IMR-90 (cell line): ENCODE results near the gene RPA3. TPM values are rescaled to one million over a fixed set of nuclear protein-coding genes. Genes with fewer than 3 reads are reported as not detected.

ENCODE experiments used
- ATAC-seq: fragments of 200-7000 bp; cut with Tn5 transposase; 2 replicates; pipeline ENCODE4 v1.9.1; 2020; ENCODE audit warnings: low read depth, mild to moderate bottlenecking, moderate library complexity
- BruUV-seq: library from RNA; stranded (reverse); fragments of 400-500 nt; replicated peaks from 2 replicates; lab custom pipeline; 2021; lab: Mats Ljungman, UMichigan
- CTCF ChIA-PET: fragments of 300-600 bp; formaldehyde crosslinking; extraction: SDS; loops from one replicate; lab custom pipeline; 2021; ENCODE audit warnings: antibody characterized with exemption; lab: Yijun Ruan, JAX
- POLR2A ChIA-PET: fragments of 300-600 bp; sonication (Branson Sonifier 250); formaldehyde crosslinking; loops from one replicate; lab custom pipeline; 2022; ENCODE audit warnings: antibody characterized with exemption; ENCODE audit not compliant: unreplicated experiment; lab: Charles Lee
- DNase-seq: peaks from one replicate; pipeline ENCODE4 v3.0.0; 2013
- H2AFZ ChIP-seq: replicated peaks from 2 replicates; pipeline ENCODE3; 2013; ENCODE audit warnings: low read length, mild to moderate bottlenecking; ENCODE audit not compliant: poor library complexity
- H2AK5ac ChIP-seq: 2 replicates; pipeline ENCODE4 v1.6.1; 2013; ENCODE audit warnings: low read depth, low read length, inconsistent platforms
- H2AK9ac ChIP-seq: replicated peaks from 2 replicates; pipeline ENCODE3; 2013; ENCODE audit warnings: mild to moderate bottlenecking, low read depth, low read length, moderate library complexity; ENCODE audit not compliant: poor library complexity
- H2BK120ac ChIP-seq: 2 replicates; pipeline ENCODE4 v1.6.1; 2013; ENCODE audit warnings: low read depth, low read length, inconsistent platforms
- H2BK15ac ChIP-seq: 3 replicates; pipeline ENCODE4 v1.6.1; 2013; ENCODE audit warnings: low read depth, low read length, inconsistent platforms
- H2BK20ac ChIP-seq: 2 replicates; pipeline ENCODE4 v1.6.1; 2013; ENCODE audit warnings: low read depth, mild to moderate bottlenecking, inconsistent platforms, low read length, moderate library complexity
- H2BK5ac ChIP-seq: 2 replicates; pipeline ENCODE4 v1.6.1; 2013; ENCODE audit warnings: mild to moderate bottlenecking, low read depth, low read length, inconsistent platforms; ENCODE audit not compliant: poor library complexity, severe bottlenecking
- H3K14ac ChIP-seq: replicated peaks from 2 replicates; pipeline ENCODE4 v1.6.1; 2013; ENCODE audit warnings: low read depth, low read length, inconsistent platforms
- H3K18ac ChIP-seq: 2 replicates; pipeline ENCODE4 v1.6.1; 2013; ENCODE audit warnings: low read depth, low read length, control low read depth
- H3K23ac ChIP-seq: 2 replicates; pipeline ENCODE4 v1.6.1; 2013; ENCODE audit warnings: low read depth, low read length, inconsistent platforms
- H3K27ac ChIP-seq: 2 replicates; pipeline ENCODE4 v1.5.1; 2013; ENCODE audit warnings: mild to moderate bottlenecking, control low read depth, low read length; ENCODE audit not compliant: insufficient read depth
- H3K27me3 ChIP-seq: 2 replicates; pipeline ENCODE4 v1.6.1; 2013; ENCODE audit warnings: low read length; ENCODE audit not compliant: control insufficient read depth, insufficient read depth
- H3K36me3 ChIP-seq: 2 replicates; pipeline ENCODE4 v1.6.1; 2013; ENCODE audit warnings: low read length, mixed read lengths; ENCODE audit not compliant: control insufficient read depth, insufficient read depth
- H3K4ac ChIP-seq: 2 replicates; pipeline ENCODE4 v1.6.1; 2013; ENCODE audit warnings: low read depth, low read length, inconsistent platforms
- H3K4me1 ChIP-seq: 2 replicates; pipeline ENCODE4 v1.6.1; 2013; ENCODE audit warnings: low read length, mixed read lengths; ENCODE audit not compliant: control insufficient read depth, insufficient read depth
- H3K4me2 ChIP-seq: 2 replicates; pipeline ENCODE4 v1.6.1; 2013; ENCODE audit warnings: low read depth, mild to moderate bottlenecking, control low read depth, low read length, moderate library complexity
- H3K4me3 ChIP-seq: 2 replicates; pipeline ENCODE4 v1.5.1; 2013; ENCODE audit warnings: low read depth, mild to moderate bottlenecking, control low read depth, low read length, moderate library complexity; ENCODE audit not compliant: insufficient read depth
- H3K56ac ChIP-seq: 2 replicates; pipeline ENCODE4 v1.6.1; 2013; ENCODE audit warnings: low read length, inconsistent platforms; ENCODE audit not compliant: insufficient read depth; ENCODE audit errors: extremely low read depth
- H3K79me1 ChIP-seq, 2 experiments: 2 replicates each; pipeline ENCODE4 v1.6.1; 2013; ENCODE audit warnings: low read length in 2 of 2, inconsistent platforms in 1 of 2, low read depth in 1 of 2
- H3K9ac ChIP-seq: 2 replicates; pipeline ENCODE4 v1.6.1; 2013; ENCODE audit warnings: low read depth, low read length, control low read depth
- H3K9me1 ChIP-seq: 2 replicates; pipeline ENCODE4 v1.6.1; 2013; ENCODE audit warnings: low read length, inconsistent platforms; ENCODE audit not compliant: insufficient read depth
- H3K9me3 ChIP-seq: 2 replicates; pipeline ENCODE4 v1.6.1; 2013; ENCODE audit warnings: low read length; ENCODE audit not compliant: control insufficient read depth, insufficient read depth
- H4K20me1 ChIP-seq: 2 replicates; pipeline ENCODE4 v1.6.1; 2013; ENCODE audit warnings: low read length, inconsistent platforms; ENCODE audit not compliant: insufficient read depth
- H4K5ac ChIP-seq: 2 replicates; pipeline ENCODE4 v1.6.1; 2013; ENCODE audit warnings: mild to moderate bottlenecking, low read depth, low read length, control low read depth
- H4K8ac ChIP-seq, 2 experiments: 2 replicates each; pipeline ENCODE4 v1.6.1; 2013; ENCODE audit warnings: low read depth in 2 of 2, low read length in 2 of 2, control low read depth in 1 of 2, inconsistent platforms in 1 of 2
- H4K91ac ChIP-seq: 2 replicates; pipeline ENCODE4 v1.6.1; 2013; ENCODE audit warnings: low read depth, low read length, inconsistent platforms; ENCODE audit not compliant: insufficient read depth
- MAFK ChIP-seq: IDR thresholded peaks from 2 replicates; pipeline ENCODE4 v1.6.1; 2012; ENCODE audit warnings: low read depth, low read length, improper control_type of control experiment
- WGBS, 2 experiments: methylation state at CpG; one replicate each; pipeline versions ENCODE4 v1.1.5 to v1.1.7; 2013; ENCODE audit warnings: missing lambda C conversion rate in 2 of 2; ENCODE audit not compliant: insufficient read length in 1 of 2; ENCODE audit errors: extremely low coverage in 2 of 2; 5-methylcytosine and 5-hydroxymethylcytosine counted together
- dilution Hi-C: fragments of 300-500 bp; cut with HindIII; formaldehyde crosslinking; loops from one replicate; pipeline ENCODE4 v1.14.3; 2018; ENCODE audit warnings: low sequenced_read_pairs; ENCODE audit not compliant: unreplicated experiment
- in situ Hi-C: fragments of 300-500 bp; cut with MboI; formaldehyde crosslinking; loops from 3 replicates; pipeline ENCODE4 v1.14.3; 2019; ENCODE audit warnings: low sequenced_read_pairs, inconsistent platforms, mixed read lengths
- intact Hi-C: fragments of 100-400 bp; cut with micrococcal nuclease; formaldehyde crosslinking; loops from 2 replicates; pipeline ENCODE4 v1.10.0; 2022
- polyA plus RNA-seq, 3 experiments: library from polyadenylated mRNA; depleted of rRNA; stranded (reverse); fragments of >200 nt; gene quantifications; 2 replicates each; pipeline ENCODE4 v1.2.3, GENCODE V29; 2012; ENCODE audit warnings: low replicate concordance in 1 of 3
- total RNA-seq: library from RNA; depleted of rRNA; stranded (reverse); fragments of >200 nt; gene quantifications from 2 replicates; pipeline ENCODE4 v1.2.3, GENCODE V29; 2012

The RPA3 gene
- total and polyA plus RNA-seq, 2 of the 4 experiments (the other 2 are of a cell fraction), result 12.7 to 21.1 TPM

- H3K56ac ChIP-seq, result no peak overlapping the region
- in situ Hi-C loops (no loop called here), intact Hi-C loops (no loop called here), dilution Hi-C loops (no loop called here)
- TF ChIP-seq MAFK, result no peak
- no peak overlapping the region for H3K23ac ChIP-seq
- H2BK120ac ChIP-seq, result no peak overlapping the region
- 90% methylated on average over 2 of the region's 5 CpGs; no CpG with 5 or more reads in 1 of the 2 experiments for WGBS, 2 experiments
- H2BK15ac ChIP-seq, result no peak overlapping the region
- no peak overlapping the region for H3K9ac ChIP-seq
- ChIA-PET POLR2A (no interaction called here), CTCF (no interaction called here)
- no peaks in the 10 kb centered on the region for H3K9me3 ChIP-seq
- no peak overlapping the region for H3K27ac ChIP-seq
- H4K91ac ChIP-seq, result no peak overlapping the region
- no peak overlapping the region for H2AK5ac ChIP-seq
- ATAC-seq (no peak), DNase-seq (no peak)
- no peak overlapping the region for H3K4me3 ChIP-seq
- no peak overlapping the region for H2AFZ ChIP-seq
- H3K36me3 ChIP-seq, result no peaks in the 10 kb centered on the region
- H4K5ac ChIP-seq, result no peak overlapping the region
- H3K79me1 ChIP-seq, result no peaks in the 10 kb centered on the region
- H3K4ac ChIP-seq, result no peak overlapping the region
- no peak overlapping the region for H2BK5ac ChIP-seq
- no peaks in the 10 kb centered on the region for H3K27me3 ChIP-seq
- no peak overlapping the region for H3K14ac ChIP-seq
- no TSS peak for BruUV-seq
- no peak overlapping the region for H3K4me2 ChIP-seq
- H3K4me1 ChIP-seq, result no peaks in the 10 kb centered on the region
- H2BK20ac ChIP-seq, result no peak overlapping the region
- H4K8ac ChIP-seq, result no peak overlapping the region
- no peak overlapping the region for H2AK9ac ChIP-seq
- H4K20me1 ChIP-seq, result no peaks in the 10 kb centered on the region
- H3K9me1 ChIP-seq, result no peaks in the 10 kb centered on the region
- H3K18ac ChIP-seq, result no peak overlapping the region
Observed at GRCh38 chr7:7720750-7721621, 2.6 kb upstream of the RPA3 start.
